PC-9 (cell line): Measurements from ENCODE around the gene PTPN18. TPM values are rescaled to one million over a fixed set of nuclear protein-coding genes. Genes with fewer than 3 reads are reported as not detected.

Source experiments
- BruUV-seq: library from RNA; stranded (reverse); fragments of 400-500 nt; replicated peaks from 2 replicates; lab custom pipeline; 2021; lab: Mats Ljungman, UMichigan
- CTCF ChIA-PET: fragments of 300-600 bp; sonication (Branson Sonifier 250); formaldehyde crosslinking; loops from one replicate; lab custom pipeline; 2022; ENCODE audit warnings: antibody characterized with exemption; lab: Charles Lee
- POLR2A ChIA-PET: fragments of 300-600 bp; sonication (Branson Sonifier 250); formaldehyde crosslinking; loops from one replicate; lab custom pipeline; 2022; ENCODE audit warnings: antibody characterized with exemption; ENCODE audit not compliant: unreplicated experiment; lab: Charles Lee
- DNase-seq, 2 experiments: peaks; one replicate each; pipeline versions ENCODE4 v3.0.0 to v3.0.0-alpha.2; 2015 to 2022; ENCODE audit warnings: mixed read lengths in 1 of 2
- H2AFZ ChIP-seq: fragments of 200-600 bp; sonication (generic); 2 replicates; pipeline ENCODE4 v1.8.1; 2017; ENCODE audit warnings: antibody characterized with exemption
- H3F3A ChIP-seq: fragments of 200-600 bp; sonication (generic); 2 replicates; pipeline ENCODE4 v1.8.1; 2017; ENCODE audit warnings: antibody characterized with exemption, mild to moderate bottlenecking, low read depth; ENCODE audit not compliant: insufficient read depth
- H3K27ac ChIP-seq: fragments of 200-600 bp; sonication (generic); 2 replicates; pipeline ENCODE4 v1.6.1; 2016; ENCODE audit warnings: mixed run types
- H3K27me3 ChIP-seq: fragments of 200-600 bp; sonication (generic); 2 replicates; pipeline ENCODE4 v1.6.1; 2016; ENCODE audit warnings: low read depth, mixed run types; ENCODE audit not compliant: insufficient read depth
- H3K36me3 ChIP-seq: fragments of 200-600 bp; sonication (generic); 2 replicates; pipeline ENCODE4 v1.6.1; 2016; ENCODE audit warnings: low read depth, mixed run types
- H3K4me1 ChIP-seq: fragments of 200-600 bp; sonication (generic); replicated peaks from 2 replicates; pipeline ENCODE4 v1.6.1; 2016; ENCODE audit warnings: mixed run types; ENCODE audit not compliant: insufficient read depth
- H3K4me2 ChIP-seq: fragments of 200-600 bp; sonication (generic); 2 replicates; pipeline ENCODE4 v1.6.1; 2017; ENCODE audit warnings: mixed run types
- H3K4me3 ChIP-seq: fragments of 200-600 bp; sonication (generic); 2 replicates; pipeline ENCODE4 v1.6.1; 2016; ENCODE audit warnings: mixed run types
- H3K79me2 ChIP-seq: fragments of 200-600 bp; sonication (generic); 2 replicates; pipeline ENCODE4 v1.6.1; 2017; ENCODE audit warnings: low read depth, mixed run types
- H3K9me2 ChIP-seq: fragments of 200-600 bp; sonication (generic); 2 replicates; pipeline ENCODE4 v1.8.1; 2017; ENCODE audit warnings: mild to moderate bottlenecking; ENCODE audit not compliant: insufficient read depth
- H3K9me3 ChIP-seq: fragments of 200-600 bp; sonication (generic); 2 replicates; pipeline ENCODE4 v1.8.1; 2016; ENCODE audit warnings: low read depth; ENCODE audit not compliant: insufficient read depth
- H4K20me1 ChIP-seq: fragments of 200-600 bp; sonication (generic); 2 replicates; pipeline ENCODE4 v1.8.1; 2017; ENCODE audit not compliant: insufficient read depth
- CTCF ChIP-seq: fragments of 200-600 bp; sonication (generic); conservative IDR thresholded peaks from 2 replicates; pipeline ENCODE4 v1.6.1; 2017; ENCODE audit warnings: mixed run types, antibody characterized with exemption, mild to moderate bottlenecking, moderate library complexity
- EZH2 ChIP-seq: fragments of 200-600 bp; sonication (generic); IDR thresholded peaks from 2 replicates; pipeline ENCODE4 v1.8.0; 2017; ENCODE audit warnings: antibody characterized with exemption, low read depth
- intact Hi-C: fragments of 100-400 bp; cut with micrococcal nuclease; formaldehyde crosslinking; loops from one replicate; pipeline ENCODE4 v1.10.0; 2022; ENCODE audit not compliant: unreplicated experiment
- total RNA-seq: library from RNA; stranded (reverse); gene quantifications from 2 replicates; pipeline ENCODE4 v1.2.3, GENCODE V29; 2021

The PTPN18 gene
- total RNA-seq, 1 experiment from 2014 or later, result 55.9 TPM

- no peak overlapping the region for H3K27ac ChIP-seq
- TF ChIP-seq CTCF (no peak), EZH2 (no peak)
- 0 out of 2 replicates have a peak, but pooled peaks cover 6% of the 10 kb centered on the region for H3K4me1 ChIP-seq
- no peak overlapping the region for H3K4me2 ChIP-seq
- no TSS peak for BruUV-seq
- CTCF ChIA-PET, result interaction anchor here (0.7 kb wide), 1 partner anchor 947 kb away, joined by 4 read pairs; no protein-coding TSS in a partner anchor
- H3F3A ChIP-seq, result no peaks in the 10 kb centered on the region
- H3K79me2 ChIP-seq, result no peaks in the 10 kb centered on the region
- H3K27me3 ChIP-seq, result no peaks in the 10 kb centered on the region
- no peak for DNase-seq
- H3K36me3 ChIP-seq, result no peaks in the 10 kb centered on the region
- no peaks in the 10 kb centered on the region for H3K9me2 ChIP-seq
- POLR2A ChIA-PET, result no interaction called here
- intact Hi-C loops, result no loop called here
- no peak overlapping the region for H3K4me3 ChIP-seq
- no peaks in the 10 kb centered on the region for H4K20me1 ChIP-seq
- H3K9me3 ChIP-seq, result no peaks in the 10 kb centered on the region
- no peak overlapping the region for H2AFZ ChIP-seq
These were observed 22.5 kb downstream of the PTPN18 start for GRCh38 chr2:130378206-130378897.

GRCh38 chr2:130378898-130379214 lies 23.0 kb downstream of the PTPN18 start:
- no peaks in the 10 kb centered on the region for H3K36me3 ChIP-seq
- DNase-seq, result no peak
- no peaks in the 10 kb centered on the region for H3K9me3 ChIP-seq
- H3K4me2 ChIP-seq, result no peak overlapping the region
- no peak overlapping the region for H2AFZ ChIP-seq
- ChIA-PET CTCF (interaction anchor here (0.7 kb wide), 1 partner anchor 947 kb away, joined by 4 read pairs; no protein-coding TSS in a partner anchor), POLR2A (no interaction called here)
- no peak overlapping the region for H3K4me3 ChIP-seq
- intact Hi-C loops, result no loop called here
- H3K79me2 ChIP-seq, result no peaks in the 10 kb centered on the region
- no peaks in the 10 kb centered on the region for H3F3A ChIP-seq
- H4K20me1 ChIP-seq, result no peaks in the 10 kb centered on the region
- 0 out of 2 replicates have a peak, but pooled peaks cover 6% of the 10 kb centered on the region for H3K4me1 ChIP-seq
- no peaks in the 10 kb centered on the region for H3K27me3 ChIP-seq
- no peaks in the 10 kb centered on the region for H3K9me2 ChIP-seq
- BruUV-seq, result no TSS peak
- no peak overlapping the region for H3K27ac ChIP-seq
- TF ChIP-seq CTCF (no peak), EZH2 (no peak)

GRCh38 chr2:130380096-130380934 lies 24.5 kb downstream of the PTPN18 start:
- H3K4me2 ChIP-seq, result no peak overlapping the region
- H3K4me3 ChIP-seq, result no peak overlapping the region
- BruUV-seq, result no TSS peak
- no peaks in the 10 kb centered on the region for H3K36me3 ChIP-seq
- H2AFZ ChIP-seq, result no peak overlapping the region
- no peaks in the 10 kb centered on the region for H3K4me1 ChIP-seq
- CTCF ChIA-PET, result no interaction called here
- no peaks in the 10 kb centered on the region for H3K9me3 ChIP-seq
- intact Hi-C loops, result no loop called here
- TF ChIP-seq EZH2 (no peak), CTCF (no peak)
- H3K27ac ChIP-seq, result no peak overlapping the region
- no peaks in the 10 kb centered on the region for H3F3A ChIP-seq
- POLR2A ChIA-PET, result no interaction called here
- H4K20me1 ChIP-seq, result no peaks in the 10 kb centered on the region
- H3K9me2 ChIP-seq, result no peaks in the 10 kb centered on the region
- no peak for DNase-seq
- H3K79me2 ChIP-seq, result no peaks in the 10 kb centered on the region
- no peaks in the 10 kb centered on the region for H3K27me3 ChIP-seq
